ENCODE data around the gene PKP1. TPM values are rescaled to one million over a fixed set of nuclear protein-coding genes. Genes with fewer than 3 reads are reported as not detected.

PKP1 gene
- total and polyA plus RNA-seq, 7 donors, result 0.32 to 6.7 (median 2.4) TPM

DNA sequence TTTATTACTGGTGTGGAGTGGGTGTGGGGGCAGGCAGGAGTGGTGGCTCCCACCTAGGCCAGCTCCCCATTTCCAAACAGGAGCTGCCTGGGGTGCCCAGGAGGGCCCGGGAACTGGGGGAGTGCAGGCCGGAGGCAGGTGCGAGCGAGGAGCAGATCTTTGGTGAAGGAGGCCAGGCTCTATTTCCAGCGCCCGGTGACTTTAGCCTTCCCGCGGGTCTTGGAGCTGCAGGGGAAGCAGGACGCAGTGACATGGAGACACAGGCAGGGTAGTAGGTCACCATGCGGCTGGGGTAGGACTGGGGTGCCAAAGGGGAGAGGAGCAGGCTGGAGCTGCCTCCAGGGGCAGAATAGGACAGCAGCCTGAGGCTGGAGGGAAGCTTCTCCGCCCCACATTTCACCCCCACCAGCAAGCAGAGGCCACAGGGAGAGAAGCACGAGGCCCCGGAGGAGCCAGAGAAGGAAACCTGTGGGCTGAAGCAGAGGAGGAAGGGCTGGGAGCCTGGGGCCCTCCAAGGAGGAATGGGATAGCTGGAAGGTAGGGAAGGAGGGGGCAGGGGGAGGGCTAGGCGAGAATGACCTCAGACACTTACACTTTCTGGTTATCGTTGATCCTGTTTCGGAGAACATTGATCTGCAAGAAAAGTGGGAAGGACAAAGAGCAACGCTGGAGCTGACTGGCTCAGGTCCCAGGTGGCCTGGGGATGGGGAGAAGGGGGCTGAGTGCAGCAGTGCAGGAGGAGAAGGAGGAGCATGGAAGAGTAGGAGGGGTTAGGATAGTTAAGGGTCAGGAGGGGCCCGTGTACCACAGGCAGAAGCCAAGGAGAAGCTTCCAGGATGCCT is 75.9 kb downstream of the PKP1 start:
- DNase-seq (peak in 1 of 2 donors; percentile 44), ATAC-seq (no peak)
- Histone ChIP-seq H3K27ac (no peak overlapping the region), H3K4me3 (no peak overlapping the region), H3K4me1 (no peaks in the 10 kb centered on the region), H3K36me3 (ENCODE audit: insufficient read depth in 1 of 2, low read depth in 1 of 2) (no peaks in the 10 kb centered on the region), H3K9me3 (no peaks in the 10 kb centered on the region), H3K27me3 (ENCODE audit: insufficient read depth in 3 of 3, low read length in 2 of 3) (no peaks in the 10 kb centered on the region)
- intact Hi-C loops (cut with DNase I), result no loop called here
- WGBS, 3 donors, result 87 to 88% (median 88%) methylated on average over 18 of the region's 18 CpGs
- no peak for TF ChIP-seq CTCF (IDR thresholded peaks at IDR 0.05)

GRCh38 chr1:201359873-201360210 is 76.5 kb downstream of the PKP1 start:
- no peak overlapping the region for H3K27ac ChIP-seq
- ATAC-seq, result no peak
- no peaks in the 10 kb centered on the region for H3K36me3 ChIP-seq (ENCODE audit: insufficient read depth in 1 of 2, low read depth in 1 of 2)
- no peak for TF ChIP-seq CTCF (IDR thresholded peaks at IDR 0.05)
- WGBS, 3 donors, result 83 to 94% (median 92%) methylated on average over 2 of the region's 2 CpGs
- H3K27me3 ChIP-seq (ENCODE audit: insufficient read depth in 3 of 3, low read length in 2 of 3), result no peaks in the 10 kb centered on the region
- intact Hi-C loops (cut with DNase I), result no loop called here
- no peaks in the 10 kb centered on the region for H3K9me3 ChIP-seq
- no peak overlapping the region for H3K4me3 ChIP-seq
- DNase-seq, result peak in 1 of 2 donors; percentile 23
- no peaks in the 10 kb centered on the region for H3K4me1 ChIP-seq

DNA sequence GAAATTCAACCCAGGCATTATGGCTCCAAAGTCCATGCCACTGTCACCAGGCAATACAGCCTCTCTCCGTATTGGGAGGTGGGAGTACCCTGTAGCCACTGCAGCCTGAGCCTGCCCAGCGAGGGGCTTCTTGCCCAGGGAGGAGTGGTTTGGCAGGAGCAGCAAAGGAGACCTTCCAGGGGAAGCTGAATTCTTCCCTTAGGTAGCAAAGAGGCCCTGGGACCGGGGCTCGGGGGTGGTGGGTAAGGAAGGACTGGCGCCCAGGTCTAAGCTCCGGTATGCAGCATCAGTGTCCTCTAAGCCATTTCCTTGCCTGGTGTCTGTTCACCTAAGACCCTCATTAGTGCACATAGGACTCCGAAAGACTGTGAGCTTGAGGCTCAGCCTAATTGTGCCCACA is 77.2 kb downstream of the PKP1 start:
- Histone ChIP-seq H3K4me3 (no peak overlapping the region), H3K27me3 (ENCODE audit: insufficient read depth in 3 of 3, low read length in 2 of 3) (no peaks in the 10 kb centered on the region), H3K36me3 (ENCODE audit: insufficient read depth in 1 of 2, low read depth in 1 of 2) (no peaks in the 10 kb centered on the region), H3K4me1 (no peaks in the 10 kb centered on the region), H3K27ac (no peak overlapping the region), H3K9me3 (no peaks in the 10 kb centered on the region)
- DNase-seq (peak in 1 of 2 donors; percentile 38), ATAC-seq (no peak)
- intact Hi-C loops (cut with DNase I), result no loop called here
- WGBS, 3 donors, result 95 to 96% (median 96%) methylated on average over 7 of the region's 7 CpGs
- no peak for TF ChIP-seq CTCF (IDR thresholded peaks at IDR 0.05)

- Histone ChIP-seq H3K27ac (no peak overlapping the region), H3K36me3 (ENCODE audit: insufficient read depth in 1 of 2, low read depth in 1 of 2) (no peaks in the 10 kb centered on the region), H3K4me1 (no peaks in the 10 kb centered on the region), H3K4me3 (no peak overlapping the region), H3K27me3 (ENCODE audit: insufficient read depth in 3 of 3, low read length in 2 of 3) (no peaks in the 10 kb centered on the region), H3K9me3 (no peaks in the 10 kb centered on the region)
- DNase-seq (peak in 1 of 2 donors; percentile 46), ATAC-seq (peak in 3 of 4 donors; percentile 3 to 8 (median 5))
- TF ChIP-seq CTCF (IDR thresholded peaks at IDR 0.05), result no peak
- intact Hi-C loops (cut with DNase I), result loop anchor here in 1 of 2 donors (1.0 kb wide), 1 partner anchor 107 kb away; no protein-coding TSS in a partner anchor
- WGBS, 3 donors, result 82 to 88% (median 85%) methylated on average over 14 to 15 of the region's 15 CpGs
Observed at GRCh38 chr1:201360901-201361651, 77.8 kb downstream of the PKP1 start.

Measured in psoas muscle (tissue), 8 donors.